K562 (cell line): ENCODE results near the gene CTCF. TPM values are rescaled to one million over a fixed set of nuclear protein-coding genes. Genes with fewer than 3 reads are reported as not detected.

Source experiments
- ATAC-seq: fragments of 200-7000 bp; cut with Tn5 transposase; 3 replicates; pipeline ENCODE4 v1.9.1; 2020; ENCODE audit warnings: moderate library complexity
- BruUV-seq: library from RNA; stranded (reverse); fragments of 400-500 nt; replicated peaks from 2 replicates; lab custom pipeline; 2021; lab: Mats Ljungman, UMichigan
- CTCF ChIA-PET: fragments of 300-600 bp; formaldehyde crosslinking; extraction: SDS; loops from one replicate; lab custom pipeline; 2021; ENCODE audit warnings: low intra/inter-chr PET ratio; lab: Yijun Ruan, JAX
- POLR2A ChIA-PET: fragments of 300-600, 350-650 bp; sonication (Branson Sonifier 250); formaldehyde crosslinking; extraction: SDS; loops from one replicate; lab custom pipeline; 2021; ENCODE audit warnings: antibody characterized with exemption, inconsistent platforms; lab: Yijun Ruan, JAX
- DNase-seq, 4 experiments: peaks; one replicate each; pipeline versions ENCODE4 v3.0.0 to v3.0.0-alpha.2; 2011 to 2018; ENCODE audit warnings: low spot score in 3 of 4, mixed read lengths in 3 of 4; ENCODE audit errors: extremely low read depth in 1 of 4
- FAIRE-seq: peaks from 2 replicates; lab custom pipeline; 2011; peaks lifted over from hg19 to GRCh38; lab: Jason Lieb, UNC
- H2AFZ ChIP-seq: 2 replicates; pipeline ENCODE4 v1.6.0; 2011; ENCODE audit warnings: low read depth, low read length, control low read depth, inconsistent platforms
- H3K27ac ChIP-seq: fragments of 200-600 bp; 3 replicates; pipeline ENCODE4 v1.8.0; 2011; ENCODE audit warnings: low read depth, mild to moderate bottlenecking, control low read depth, inconsistent platforms, low read length, moderate library complexity, mixed read lengths; ENCODE audit errors: extremely low read depth
- H3K27me3 ChIP-seq, 2 experiments: fragments of 300-600 bp in 1 of 2; 2 replicates in 1 of 2; 3 replicates in 1 of 2; pipeline versions ENCODE4 v1.6.0 to v1.8.0; 2011; ENCODE audit warnings: inconsistent platforms in 2 of 2, low read length in 2 of 2, mild to moderate bottlenecking in 1 of 2, mixed read lengths in 1 of 2, moderate library complexity in 1 of 2; ENCODE audit not compliant: control insufficient read depth in 2 of 2, insufficient read depth in 2 of 2
- H3K36me3 ChIP-seq: fragments of 300-600 bp; 3 replicates; pipeline ENCODE4 v1.8.0; 2011; ENCODE audit warnings: mild to moderate bottlenecking, low read length, inconsistent platforms; ENCODE audit not compliant: control insufficient read depth, insufficient read depth
- H3K4me1 ChIP-seq, 2 experiments: fragments of 200-600 bp in 1 of 2; replicated peaks in 1 of 2; 2 replicates in 1 of 2; 3 replicates in 1 of 2; pipeline versions ENCODE4 v1.5.1 to v1.8.0; 2011; ENCODE audit warnings: inconsistent platforms in 2 of 2, low read length in 2 of 2, mild to moderate bottlenecking in 1 of 2, mixed read lengths in 1 of 2, moderate library complexity in 1 of 2; ENCODE audit not compliant: control insufficient read depth in 2 of 2, insufficient read depth in 2 of 2
- H3K4me2 ChIP-seq: 2 replicates; pipeline ENCODE4 v1.6.1; 2011; ENCODE audit warnings: low read length, control low read depth, inconsistent platforms, mixed read lengths; ENCODE audit not compliant: insufficient read depth
- H3K4me3 ChIP-seq: fragments of 200-600 bp; sonication (generic), shearing (Covaris generic); 2 replicates; pipeline ENCODE4 v1.5.1; 2016; ENCODE audit warnings: control low read depth, inconsistent platforms
- H3K79me2 ChIP-seq: fragments of 200-600 bp; 3 replicates; pipeline ENCODE4 v1.8.0; 2011; ENCODE audit warnings: low read length, inconsistent platforms; ENCODE audit not compliant: control insufficient read depth, insufficient read depth
- H3K9ac ChIP-seq, 2 experiments: 2 replicates each; pipeline versions ENCODE4 v1.6.0 to v1.6.1; 2011; ENCODE audit warnings: low read depth in 2 of 2, low read length in 2 of 2, control low read depth in 1 of 2, inconsistent platforms in 1 of 2, mild to moderate bottlenecking in 1 of 2, mixed read lengths in 1 of 2; ENCODE audit not compliant: insufficient read depth in 1 of 2
- H3K9me1 ChIP-seq: one replicate; pipeline ENCODE4 v1.6.0; 2011; ENCODE audit warnings: inconsistent platforms, mild to moderate bottlenecking, low read length, moderate library complexity; ENCODE audit not compliant: control insufficient read depth, insufficient read depth
- H3K9me3 ChIP-seq: replicated peaks from 2 replicates; pipeline ENCODE4 v1.5.1; 2011; ENCODE audit warnings: low read depth, low read length, inconsistent platforms; ENCODE audit not compliant: control insufficient read depth, insufficient read depth
- H4K20me1 ChIP-seq: replicated peaks from 2 replicates; pipeline ENCODE4 v1.6.1; 2011; ENCODE audit warnings: low read length, inconsistent platforms, mixed read lengths; ENCODE audit not compliant: control insufficient read depth, insufficient read depth
- ETS2 ChIP-seq: IDR thresholded peaks from 2 replicates; pipeline ENCODE4 v1.6.1; 2016; ENCODE audit warnings: borderline replicate concordance, missing genetic modification characterization, mild to moderate bottlenecking, moderate library complexity, missing compliant biosample characterization; ENCODE audit not compliant: poor library complexity, severe bottlenecking
- KLF13 ChIP-seq: fragments of 450-650 bp; IDR thresholded peaks from 2 replicates; pipeline ENCODE4 v1.6.1; 2016; ENCODE audit warnings: missing genetic modification characterization, low read depth, mild to moderate bottlenecking, missing compliant biosample characterization, moderate library complexity, borderline replicate concordance
- ZC3H4 ChIP-seq: sonication (generic); formaldehyde crosslinking; IDR thresholded peaks from 2 replicates; pipeline ENCODE4 v1.9.0; 2021; ENCODE audit warnings: missing genetic modification reagents, borderline replicate concordance
- WGBS: fragments of 100-300 bp; shearing (Covaris generic); methylation state at CpG from one replicate; pipeline ENCODE4 v1.1.6; 2016; ENCODE audit warnings: low coverage, mixed read lengths; ENCODE audit not compliant: insufficient coverage; ENCODE audit errors: missing lambda C conversion rate; 5-methylcytosine and 5-hydroxymethylcytosine counted together
- in situ Hi-C: fragments of 300-500 bp; cut with MboI; formaldehyde crosslinking; loops from 4 replicates; pipeline ENCODE4 v1.15.0; 2018; ENCODE audit warnings: inconsistent platforms, mixed read lengths
- intact Hi-C: fragments of 100-400 bp; cut with micrococcal nuclease; formaldehyde crosslinking; loops from 2 replicates; pipeline ENCODE4 v1.14.2; 2022
- polyA plus RNA-seq, 8 experiments: library from polyadenylated mRNA; depleted of rRNA in 4 of 8; stranded (reverse) in 5 of 8; unstranded in 3 of 8; fragments of >200 nt; fragmentation: Nextera tagmentation in 2 of 8; fragmentation: Illumina TruSeq in 1 of 8; extraction: Ambion mirVana in 2 of 8; extraction: Trizol in 1 of 8; gene quantifications; 2 replicates each; pipeline versions ENCODE4 v1.2.1 to v1.2.3, GENCODE V29; 2011 to 2014; ENCODE audit warnings: inconsistent platforms in 1 of 8, missing spikeins in 1 of 8
- total RNA-seq, 7 experiments: library from RNA; depleted of rRNA in 6 of 7; stranded (reverse); fragments of >200 nt in 6 of 7; fragmentation: Illumina TruSeq in 2 of 7; extraction: Trizol in 2 of 7; gene quantifications; 2 replicates each; pipeline versions ENCODE4 v1.2.1 to v1.2.3, GENCODE V29; 2011 to 2021; ENCODE audit warnings: low replicate concordance in 1 of 7

The CTCF gene
- total and polyA plus RNA-seq, 9 of the 15 experiments (the other 6 are each of a cell fraction or from before 2014, with no cell fraction given) = 7.8 to 49.2 (median 33.9) TPM

DNA sequence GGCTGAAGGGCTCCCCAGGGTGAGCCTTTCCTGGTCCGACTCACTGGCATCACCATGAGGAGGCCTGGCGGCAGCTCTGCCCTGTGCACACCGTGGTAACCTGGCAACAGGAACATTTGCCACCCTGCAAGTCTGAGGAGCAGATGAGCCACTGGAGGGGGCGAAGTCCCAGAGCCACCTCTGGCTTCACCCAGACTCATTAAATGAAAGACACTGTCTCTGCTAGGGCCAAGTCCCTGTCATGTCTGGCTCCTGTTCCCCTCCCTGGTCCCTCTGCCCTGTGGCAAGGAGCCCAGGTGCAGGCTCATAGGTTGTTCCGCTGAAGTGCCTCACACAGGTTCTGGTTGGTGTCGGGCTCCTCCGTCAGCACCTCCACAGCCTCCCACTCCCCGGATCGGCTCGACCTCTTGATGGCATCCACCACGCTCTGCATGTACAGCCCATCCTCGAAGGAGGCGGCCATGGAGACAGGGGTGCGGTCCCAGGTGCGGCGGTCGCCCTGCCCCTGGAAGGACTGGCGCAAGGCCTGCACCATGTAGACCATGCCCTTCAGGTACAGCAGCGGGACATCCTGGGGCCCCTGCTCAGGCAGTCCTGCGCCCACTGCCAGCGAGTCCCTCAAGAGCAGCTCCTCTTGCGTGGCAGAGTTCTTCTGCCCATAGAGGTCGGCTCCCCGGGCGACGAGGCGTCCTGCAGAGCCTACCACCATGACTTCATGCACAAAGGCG is 112.7 kb downstream of the CTCF start:
- no peak for DNase-seq
- Histone ChIP-seq H3K4me1 (peaks cover 0 to 5% of the 10 kb centered on the region in 2 experiments; a peak in 3 of 5 replicates), H3K27ac (no peak overlapping the region), H3K9me1 (no peaks in the 10 kb centered on the region), H3K4me3 (no peak overlapping the region), H4K20me1 (no peaks in the 10 kb centered on the region), H3K9me3 (no peaks in the 10 kb centered on the region), H3K4me2 (no peak overlapping the region), H3K9ac (peak overlapping the region in 1 of 2 experiments; percentile 59; a peak in 2 of 4 replicates), H2AFZ (no peak overlapping the region), H3K79me2 (no peaks in the 10 kb centered on the region), H3K27me3 (no peaks in the 10 kb centered on the region), H3K36me3 (peaks cover 2% of the 10 kb centered on the region; the same call in 1 of the 3 replicates)
- BruUV-seq = no TSS peak
- FAIRE-seq = no peak
- 87% methylated on average over 26 of the region's 28 CpGs for WGBS
- in situ Hi-C loops = loop anchor here (10.0 kb wide), 1 partner anchor 370 kb away; no protein-coding TSS in a partner anchor
- ATAC-seq = no peak
- TF ChIP-seq ETS2 (tag) (no peak), ZC3H4 (CRISPR knock-in tag) (0 out of 2 replicates have a peak, but pooled peaks have one; percentile 15)
- ChIA-PET POLR2A (no interaction called here), CTCF (interaction anchor here (0.8 kb wide), 1 partner anchor 253 kb away, joined by 5 read pairs; no protein-coding TSS in a partner anchor)
- intact Hi-C loops = loop anchor here (5.0 kb wide), 2 partner anchors 132 to 367 kb away; partner anchors contain the start of genes RANBP10 and TSNAXIP1

DNA sequence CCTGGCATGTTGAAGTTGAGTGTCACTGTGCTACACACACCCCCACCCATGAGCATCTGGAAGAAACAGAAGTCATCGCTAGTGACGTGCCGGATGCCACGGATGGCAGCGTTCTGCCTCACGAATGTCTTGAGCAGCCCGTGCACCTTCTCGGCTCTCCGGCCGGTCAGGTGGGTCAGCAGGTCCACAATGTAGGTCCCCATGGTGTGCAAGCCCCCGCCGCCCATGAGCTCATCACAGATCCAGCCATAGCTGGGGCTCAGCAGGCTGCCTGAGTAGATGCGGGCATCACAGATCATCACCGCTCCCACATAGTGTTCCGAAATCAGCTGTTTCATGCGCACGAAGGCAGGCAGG is 113.2 kb downstream of the CTCF start:
- Histone ChIP-seq H3K27me3 (no peaks in the 10 kb centered on the region), H3K4me1 (peaks cover 0 to 5% of the 10 kb centered on the region in 2 experiments; a peak in 3 of 5 replicates), H2AFZ (no peak overlapping the region), H3K9me3 (no peaks in the 10 kb centered on the region), H3K27ac (no peak overlapping the region), H3K79me2 (no peaks in the 10 kb centered on the region), H3K4me3 (no peak overlapping the region), H3K9me1 (no peaks in the 10 kb centered on the region), H4K20me1 (no peaks in the 10 kb centered on the region), H3K4me2 (no peak overlapping the region), H3K36me3 (peaks cover 3% of the 10 kb centered on the region; the same call in 1 of the 3 replicates), H3K9ac (peak overlapping the region in 1 of 2 experiments; percentile 29; a peak in 1 of 4 replicates)
- no peak for ATAC-seq
- no peak for DNase-seq
- intact Hi-C loops = no loop called here
- in situ Hi-C loops = loop anchor here (10.0 kb wide), 1 partner anchor 369 kb away; no protein-coding TSS in a partner anchor
- no peak for FAIRE-seq
- ChIA-PET CTCF (no interaction called here), POLR2A (interaction anchor here (0.7 kb wide), 1 partner anchor 260 kb away, joined by 4 read pairs; no protein-coding TSS in a partner anchor)
- TF ChIP-seq KLF13 (tag) = no peak
- no TSS peak for BruUV-seq
- WGBS = 89% methylated on average over 17 of the region's 17 CpGs
